GM12878 (cell line): ENCODE results near the gene MEIOSIN. TPM values are rescaled to one million over a fixed set of nuclear protein-coding genes. Genes with fewer than 3 reads are reported as not detected.

ENCODE experiments used
- CEBPB ChIP-seq, 2 experiments: fragments of 150-350 bp in 1 of 2; IDR thresholded peaks; 2 replicates each; pipeline ENCODE4 v1.6.1; 2012 to 2014; ENCODE audit warnings: low read depth in 2 of 2, low read length in 2 of 2, borderline replicate concordance in 1 of 2, inconsistent platforms in 1 of 2
- CHD4 ChIP-seq: fragments of 200-600 bp; sonication (generic); IDR thresholded peaks from 2 replicates; pipeline ENCODE4 v1.6.1; 2016; ENCODE audit warnings: mild to moderate bottlenecking
- MEF2A ChIP-seq: IDR thresholded peaks from 2 replicates; pipeline ENCODE4 v1.6.1; 2011; ENCODE audit warnings: low read depth, mild to moderate bottlenecking, low read length, moderate library complexity; ENCODE audit not compliant: insufficient read depth
- NFYA ChIP-seq: IDR thresholded peaks from 2 replicates; pipeline ENCODE4 v1.6.1; 2011; ENCODE audit warnings: low read depth, mild to moderate bottlenecking, low read length, improper control_type of control experiment, borderline replicate concordance
- NR2C2 ChIP-seq: IDR thresholded peaks from 2 replicates; pipeline ENCODE4 v1.6.1; 2011; ENCODE audit warnings: borderline replicate concordance, low read depth; ENCODE audit not compliant: control insufficient read depth, insufficient read length
- RAD21 ChIP-seq: IDR thresholded peaks from 2 replicates; pipeline ENCODE4 v1.6.1; 2011; ENCODE audit warnings: mild to moderate bottlenecking, low read depth, low read length, moderate library complexity; ENCODE audit not compliant: insufficient read depth
- SP1 ChIP-seq: IDR thresholded peaks from one replicate; pipeline ENCODE4 v1.6.1; 2011; ENCODE audit warnings: low read depth, low read length
- SREBF1 ChIP-seq: IDR thresholded peaks from 2 replicates; pipeline ENCODE4 v1.6.1; 2012; ENCODE audit warnings: mild to moderate bottlenecking, low read length
- TARDBP ChIP-seq: IDR thresholded peaks from 2 replicates; pipeline ENCODE4 v1.6.1; 2016; ENCODE audit warnings: borderline replicate concordance
- WRNIP1 ChIP-seq: IDR thresholded peaks from 2 replicates; pipeline ENCODE4 v1.6.1; 2011; ENCODE audit warnings: low read depth, low read length, improper control_type of control experiment, borderline replicate concordance
- ZZZ3 ChIP-seq: IDR thresholded peaks from 2 replicates; pipeline ENCODE4 v1.6.1; 2011; ENCODE audit warnings: low read depth; ENCODE audit not compliant: control insufficient read depth, insufficient read length
- polyA plus RNA-seq, 11 experiments: library from polyadenylated mRNA; depleted of rRNA in 4 of 11; unstranded in 6 of 11; stranded (reverse) in 5 of 11; fragments of >200 nt; fragmentation: Nextera tagmentation in 4 of 11; fragmentation: Illumina TruSeq in 1 of 11; extraction: Ambion mirVana in 4 of 11; extraction: Trizol in 1 of 11; gene quantifications; 1 replicate in 1 of 11; 2 replicates in 10 of 11; pipeline versions ENCODE4 v1.2.1 to v1.2.3, GENCODE V29; 2011 to 2016; ENCODE audit warnings: inconsistent platforms in 2 of 11, missing spikeins in 2 of 11, low read depth in 1 of 11
- total RNA-seq, 4 experiments: library from RNA; depleted of rRNA in 3 of 4; stranded (reverse); fragments of >200 nt in 3 of 4; fragmentation: Illumina TruSeq in 1 of 4; extraction: Trizol in 1 of 4; gene quantifications; 2 replicates each; pipeline versions ENCODE4 v1.2.1 to v1.2.3, GENCODE V29; 2013 to 2021
- TF ChIP-seq, protein P1 (sequence below): fragments of 450-650 bp; IDR thresholded peaks from 2 replicates; pipeline ENCODE4 v1.6.1; 2018; ENCODE audit warnings: mild to moderate bottlenecking, low read depth, moderate library complexity; ENCODE audit not compliant: partially characterized antibody
- TF ChIP-seq, protein P2 (sequence below): IDR thresholded peaks from 2 replicates; pipeline ENCODE4 v1.6.1; 2012; ENCODE audit warnings: improper control_type of control experiment, low read depth, low read length; ENCODE audit not compliant: insufficient replicate concordance
- TF ChIP-seq, protein P3 (sequence below): fragments of 450-650 bp; formaldehyde crosslinking; IDR thresholded peaks from 2 replicates; pipeline ENCODE4 v1.5.0; 2022; ENCODE audit warnings: mild to moderate bottlenecking, missing genetic modification characterization

The MEIOSIN gene
- total and polyA plus RNA-seq, 10 of the 15 experiments (the other 5 are each of a cell fraction or from before 2014, with no cell fraction given) = 0.05 to 0.66 (median 0.14) TPM; not detected in 4

DNA sequence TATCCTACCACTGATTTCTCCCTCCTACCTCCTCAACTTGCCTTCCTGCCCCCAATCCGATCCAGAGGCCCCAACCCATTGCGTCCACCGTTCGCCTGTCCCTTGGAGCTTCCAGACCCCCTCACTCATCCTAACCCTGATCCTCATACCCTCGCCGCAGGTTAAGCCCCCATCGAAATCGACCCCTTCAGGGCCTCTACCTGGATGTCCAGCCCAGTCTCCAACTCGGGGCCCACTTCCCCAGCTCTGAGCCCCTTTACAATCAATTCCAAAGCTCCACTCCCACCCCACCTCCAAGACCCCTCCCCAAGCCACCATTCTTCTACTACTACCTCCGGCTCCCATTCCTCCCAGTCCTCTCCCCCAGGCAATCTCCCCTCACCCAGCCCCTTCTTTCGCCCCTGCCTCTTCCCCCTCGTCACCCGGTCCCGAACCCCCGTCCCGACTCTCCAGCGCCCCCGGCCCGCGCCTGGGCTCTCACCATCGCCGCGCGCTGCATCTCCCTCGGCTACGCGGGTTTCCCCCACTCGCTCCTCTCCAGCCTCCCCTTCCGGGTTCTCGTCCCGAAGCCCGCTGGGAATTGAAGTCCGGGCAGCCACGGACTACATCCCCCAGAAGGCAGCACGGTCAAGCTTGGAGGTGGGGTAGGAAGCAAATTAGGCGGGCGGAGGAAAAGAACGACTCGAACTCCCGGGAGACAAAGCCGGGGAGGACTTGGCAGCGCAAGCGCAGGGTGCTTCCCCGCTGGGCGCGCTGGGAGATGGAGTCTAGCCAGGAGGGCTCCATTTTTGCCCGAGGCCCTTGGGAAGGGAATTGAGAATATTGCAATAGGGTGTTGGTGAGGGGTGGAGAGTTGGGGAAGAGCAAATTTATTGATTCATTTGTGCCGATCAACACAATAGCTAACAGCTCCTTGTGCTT, 2.6 kb upstream of the MEIOSIN start, which contains the start of gene FBXO46 (continued):
- TF ChIP-seq, protein P1, sequence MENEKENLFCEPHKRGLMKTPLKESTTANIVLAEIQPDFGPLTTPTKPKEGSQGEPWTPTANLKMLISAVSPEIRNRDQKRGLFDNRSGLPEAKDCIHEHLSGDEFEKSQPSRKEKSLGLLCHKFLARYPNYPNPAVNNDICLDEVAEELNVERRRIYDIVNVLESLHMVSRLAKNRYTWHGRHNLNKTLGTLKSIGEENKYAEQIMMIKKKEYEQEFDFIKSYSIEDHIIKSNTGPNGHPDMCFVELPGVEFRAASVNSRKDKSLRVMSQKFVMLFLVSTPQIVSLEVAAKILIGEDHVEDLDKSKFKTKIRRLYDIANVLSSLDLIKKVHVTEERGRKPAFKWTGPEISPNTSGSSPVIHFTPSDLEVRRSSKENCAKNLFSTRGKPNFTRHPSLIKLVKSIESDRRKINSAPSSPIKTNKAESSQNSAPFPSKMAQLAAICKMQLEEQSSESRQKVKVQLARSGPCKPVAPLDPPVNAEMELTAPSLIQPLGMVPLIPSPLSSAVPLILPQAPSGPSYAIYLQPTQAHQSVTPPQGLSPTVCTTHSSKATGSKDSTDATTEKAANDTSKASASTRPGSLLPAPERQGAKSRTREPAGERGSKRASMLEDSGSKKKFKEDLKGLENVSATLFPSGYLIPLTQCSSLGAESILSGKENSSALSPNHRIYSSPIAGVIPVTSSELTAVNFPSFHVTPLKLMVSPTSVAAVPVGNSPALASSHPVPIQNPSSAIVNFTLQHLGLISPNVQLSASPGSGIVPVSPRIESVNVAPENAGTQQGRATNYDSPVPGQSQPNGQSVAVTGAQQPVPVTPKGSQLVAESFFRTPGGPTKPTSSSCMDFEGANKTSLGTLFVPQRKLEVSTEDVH = no peak
- TF ChIP-seq CHD4 (no peak), SREBF1 (peak; percentile 91), SP1 (peak; percentile 17), WRNIP1 (no peak), MEF2A (0 out of 2 replicates have a peak, but pooled peaks have one; percentile 9), CEBPB (IDR thresholded peaks at IDR 0.05; ENCODE audit: borderline replicate concordance in 1 of 2, low read depth in 2 of 2, low read length in 2 of 2) (no peak), TARDBP (peak; percentile 92; the same call in 1 of the 2 replicates), NFYA (no peak), ZZZ3 (no peak), RAD21 (peak; percentile 31; the same call in 1 of the 2 replicates), NR2C2 (no peak)
- TF ChIP-seq, protein P2, sequence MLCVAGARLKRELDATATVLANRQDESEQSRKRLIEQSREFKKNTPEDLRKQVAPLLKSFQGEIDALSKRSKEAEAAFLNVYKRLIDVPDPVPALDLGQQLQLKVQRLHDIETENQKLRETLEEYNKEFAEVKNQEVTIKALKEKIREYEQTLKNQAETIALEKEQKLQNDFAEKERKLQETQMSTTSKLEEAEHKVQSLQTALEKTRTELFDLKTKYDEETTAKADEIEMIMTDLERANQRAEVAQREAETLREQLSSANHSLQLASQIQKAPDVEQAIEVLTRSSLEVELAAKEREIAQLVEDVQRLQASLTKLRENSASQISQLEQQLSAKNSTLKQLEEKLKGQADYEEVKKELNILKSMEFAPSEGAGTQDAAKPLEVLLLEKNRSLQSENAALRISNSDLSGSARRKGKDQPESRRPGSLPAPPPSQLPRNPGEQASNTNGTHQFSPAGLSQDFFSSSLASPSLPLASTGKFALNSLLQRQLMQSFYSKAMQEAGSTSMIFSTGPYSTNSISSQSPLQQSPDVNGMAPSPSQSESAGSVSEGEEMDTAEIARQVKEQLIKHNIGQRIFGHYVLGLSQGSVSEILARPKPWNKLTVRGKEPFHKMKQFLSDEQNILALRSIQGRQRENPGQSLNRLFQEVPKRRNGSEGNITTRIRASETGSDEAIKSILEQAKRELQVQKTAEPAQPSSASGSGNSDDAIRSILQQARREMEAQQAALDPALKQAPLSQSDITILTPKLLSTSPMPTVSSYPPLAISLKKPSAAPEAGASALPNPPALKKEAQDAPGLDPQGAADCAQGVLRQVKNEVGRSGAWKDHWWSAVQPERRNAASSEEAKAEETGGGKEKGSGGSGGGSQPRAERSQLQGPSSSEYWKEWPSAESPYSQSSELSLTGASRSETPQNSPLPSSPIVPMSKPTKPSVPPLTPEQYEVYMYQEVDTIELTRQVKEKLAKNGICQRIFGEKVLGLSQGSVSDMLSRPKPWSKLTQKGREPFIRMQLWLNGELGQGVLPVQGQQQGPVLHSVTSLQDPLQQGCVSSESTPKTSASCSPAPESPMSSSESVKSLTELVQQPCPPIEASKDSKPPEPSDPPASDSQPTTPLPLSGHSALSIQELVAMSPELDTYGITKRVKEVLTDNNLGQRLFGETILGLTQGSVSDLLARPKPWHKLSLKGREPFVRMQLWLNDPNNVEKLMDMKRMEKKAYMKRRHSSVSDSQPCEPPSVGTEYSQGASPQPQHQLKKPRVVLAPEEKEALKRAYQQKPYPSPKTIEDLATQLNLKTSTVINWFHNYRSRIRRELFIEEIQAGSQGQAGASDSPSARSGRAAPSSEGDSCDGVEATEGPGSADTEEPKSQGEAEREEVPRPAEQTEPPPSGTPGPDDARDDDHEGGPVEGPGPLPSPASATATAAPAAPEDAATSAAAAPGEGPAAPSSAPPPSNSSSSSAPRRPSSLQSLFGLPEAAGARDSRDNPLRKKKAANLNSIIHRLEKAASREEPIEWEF = no peak
- TF ChIP-seq, protein P3, sequence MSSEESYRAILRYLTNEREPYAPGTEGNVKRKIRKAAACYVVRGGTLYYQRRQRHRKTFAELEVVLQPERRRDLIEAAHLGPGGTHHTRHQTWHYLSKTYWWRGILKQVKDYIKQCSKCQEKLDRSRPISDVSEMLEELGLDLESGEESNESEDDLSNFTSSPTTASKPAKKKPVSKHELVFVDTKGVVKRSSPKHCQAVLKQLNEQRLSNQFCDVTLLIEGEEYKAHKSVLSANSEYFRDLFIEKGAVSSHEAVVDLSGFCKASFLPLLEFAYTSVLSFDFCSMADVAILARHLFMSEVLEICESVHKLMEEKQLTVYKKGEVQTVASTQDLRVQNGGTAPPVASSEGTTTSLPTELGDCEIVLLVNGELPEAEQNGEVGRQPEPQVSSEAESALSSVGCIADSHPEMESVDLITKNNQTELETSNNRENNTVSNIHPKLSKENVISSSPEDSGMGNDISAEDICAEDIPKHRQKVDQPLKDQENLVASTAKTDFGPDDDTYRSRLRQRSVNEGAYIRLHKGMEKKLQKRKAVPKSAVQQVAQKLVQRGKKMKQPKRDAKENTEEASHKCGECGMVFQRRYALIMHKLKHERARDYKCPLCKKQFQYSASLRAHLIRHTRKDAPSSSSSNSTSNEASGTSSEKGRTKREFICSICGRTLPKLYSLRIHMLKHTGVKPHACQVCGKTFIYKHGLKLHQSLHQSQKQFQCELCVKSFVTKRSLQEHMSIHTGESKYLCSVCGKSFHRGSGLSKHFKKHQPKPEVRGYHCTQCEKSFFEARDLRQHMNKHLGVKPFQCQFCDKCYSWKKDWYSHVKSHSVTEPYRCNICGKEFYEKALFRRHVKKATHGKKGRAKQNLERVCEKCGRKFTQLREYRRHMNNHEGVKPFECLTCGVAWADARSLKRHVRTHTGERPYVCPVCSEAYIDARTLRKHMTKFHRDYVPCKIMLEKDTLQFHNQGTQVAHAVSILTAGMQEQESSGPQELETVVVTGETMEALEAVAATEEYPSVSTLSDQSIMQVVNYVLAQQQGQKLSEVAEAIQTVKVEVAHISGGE (CRISPR knock-in tag) = no peak
